Rectal smooth muscle tissue (tissue), 1 donor: Measurements from ENCODE around the gene DDX3Y.

Source experiments
- H3K27ac ChIP-seq: one replicate; pipeline ENCODE4 v1.7.0; 2013; ENCODE audit warnings: low read depth, low read length, inconsistent platforms
- H3K27me3 ChIP-seq: one replicate; pipeline ENCODE4 v1.7.0; 2013; ENCODE audit warnings: low read length; ENCODE audit not compliant: control insufficient read depth, insufficient read depth
- H3K36me3 ChIP-seq: one replicate; pipeline ENCODE4 v1.7.0; 2013; ENCODE audit warnings: low read length; ENCODE audit not compliant: control insufficient read depth, insufficient read depth
- H3K4me1 ChIP-seq: one replicate; pipeline ENCODE4 v1.7.0; 2013; ENCODE audit warnings: low read length; ENCODE audit not compliant: control insufficient read depth, insufficient read depth
- H3K4me3 ChIP-seq: one replicate; pipeline ENCODE4 v1.7.0; 2013; ENCODE audit warnings: low read length
- H3K9ac ChIP-seq: one replicate; pipeline ENCODE4 v1.7.0; 2013; ENCODE audit warnings: low read length

The DDX3Y gene

GRCh38 chrY:12904618-12905516 is at the start of gene DDX3Y:
Gene DDX3Y (plus strand): TSS chrY:12904868. CDS start chrY:12904937, 69 bp downstream.
- no peaks in the 10 kb centered on the region for H3K4me1 ChIP-seq
- no peaks in the 10 kb centered on the region for H3K27me3 ChIP-seq
- no peaks in the 10 kb centered on the region for H3K36me3 ChIP-seq
- no peak within 1 kb of the TSS for H3K27ac ChIP-seq
- H3K4me3 ChIP-seq = no peak within 1 kb of the TSS
- H3K9ac ChIP-seq = no peak within 1 kb of the TSS

- H3K4me1 ChIP-seq = no peaks in the 10 kb centered on the region
- H3K36me3 ChIP-seq = no peaks in the 10 kb centered on the region
- H3K9ac ChIP-seq = no peak overlapping the region
- H3K4me3 ChIP-seq = no peak overlapping the region
- H3K27ac ChIP-seq = no peak overlapping the region
- no peaks in the 10 kb centered on the region for H3K27me3 ChIP-seq
These were observed 48.8 kb upstream of the DDX3Y start for GRCh38 chrY:12855791-12856275.

- Histone ChIP-seq H3K36me3 (no peaks in the 10 kb centered on the region), H3K27me3 (no peaks in the 10 kb centered on the region), H3K9ac (no peak overlapping the region), H3K27ac (no peak overlapping the region), H3K4me3 (no peak overlapping the region), H3K4me1 (no peaks in the 10 kb centered on the region)
These were observed 36.7 kb upstream of the DDX3Y start for GRCh38 chrY:12867960-12868359.

- H3K4me1 ChIP-seq = no peaks in the 10 kb centered on the region
These were observed 7.7 kb upstream of the DDX3Y start for GRCh38 chrY:12896973-12897372.

GRCh38 chrY:12898604-12899003 is 6.1 kb upstream of the DDX3Y start:
- Histone ChIP-seq H3K27me3 (no peaks in the 10 kb centered on the region), H3K4me1 (no peaks in the 10 kb centered on the region), H3K9ac (no peak overlapping the region), H3K36me3 (no peaks in the 10 kb centered on the region), H3K4me3 (no peak overlapping the region), H3K27ac (no peak overlapping the region)

More at GRCh38 chrY:12896973-12897372, 7.7 kb upstream of the DDX3Y start:
- Histone ChIP-seq H3K27ac (no peak overlapping the region), H3K36me3 (no peaks in the 10 kb centered on the region), H3K4me3 (no peak overlapping the region), H3K27me3 (no peaks in the 10 kb centered on the region), H3K9ac (no peak overlapping the region)

- no peak overlapping the region for H3K27ac ChIP-seq
- H3K4me3 ChIP-seq = no peak overlapping the region
- no peak overlapping the region for H3K9ac ChIP-seq
- H3K4me1 ChIP-seq = no peaks in the 10 kb centered on the region
- H3K36me3 ChIP-seq = no peaks in the 10 kb centered on the region
- no peaks in the 10 kb centered on the region for H3K27me3 ChIP-seq
These were observed 827 bp downstream of the DDX3Y start for GRCh38 chrY:12905517-12905872.

- H3K36me3 ChIP-seq = no peaks in the 10 kb centered on the region
- no peaks in the 10 kb centered on the region for H3K27me3 ChIP-seq
- H3K9ac ChIP-seq = no peak overlapping the region
- H3K27ac ChIP-seq = no peak overlapping the region
- H3K4me1 ChIP-seq = no peaks in the 10 kb centered on the region
- no peak overlapping the region for H3K4me3 ChIP-seq
These were observed 1.2 kb downstream of the DDX3Y start for GRCh38 chrY:12905895-12906294.

- Histone ChIP-seq H3K27me3 (no peaks in the 10 kb centered on the region), H3K9ac (no peak overlapping the region), H3K4me1 (no peaks in the 10 kb centered on the region), H3K36me3 (no peaks in the 10 kb centered on the region), H3K4me3 (no peak overlapping the region), H3K27ac (no peak overlapping the region)
These were observed 8.9 kb downstream of the DDX3Y start for GRCh38 chrY:12913541-12913940.

GRCh38 chrY:12928043-12928442 is 23.4 kb downstream of the DDX3Y start:
- H3K27ac ChIP-seq = no peak overlapping the region
- no peaks in the 10 kb centered on the region for H3K36me3 ChIP-seq
- no peak overlapping the region for H3K4me3 ChIP-seq
- no peaks in the 10 kb centered on the region for H3K4me1 ChIP-seq
- no peak overlapping the region for H3K9ac ChIP-seq
- no peaks in the 10 kb centered on the region for H3K27me3 ChIP-seq

GRCh38 chrY:12941725-12942687 is 37.3 kb downstream of the DDX3Y start:
- Histone ChIP-seq H3K4me1 (no peaks in the 10 kb centered on the region), H3K4me3 (no peak overlapping the region), H3K36me3 (no peaks in the 10 kb centered on the region), H3K9ac (no peak overlapping the region), H3K27ac (no peak overlapping the region), H3K27me3 (no peaks in the 10 kb centered on the region)
